Stimulated activated CD8-positive, alpha-beta memory T cell treated with anti-CD3 and anti-CD28 coated beads, Interleukin-2, amount 100 ng/mL, for 48 hours (primary cell): ENCODE results near the gene ZFP36L1.

Source experiments
- DNase-seq, 2 donors: peaks; one replicate each; pipeline ENCODE4 v3.0.0-alpha.2; 2020; ENCODE audit warnings: low read depth in 2 of 2

Gene ZFP36L1

DNA sequence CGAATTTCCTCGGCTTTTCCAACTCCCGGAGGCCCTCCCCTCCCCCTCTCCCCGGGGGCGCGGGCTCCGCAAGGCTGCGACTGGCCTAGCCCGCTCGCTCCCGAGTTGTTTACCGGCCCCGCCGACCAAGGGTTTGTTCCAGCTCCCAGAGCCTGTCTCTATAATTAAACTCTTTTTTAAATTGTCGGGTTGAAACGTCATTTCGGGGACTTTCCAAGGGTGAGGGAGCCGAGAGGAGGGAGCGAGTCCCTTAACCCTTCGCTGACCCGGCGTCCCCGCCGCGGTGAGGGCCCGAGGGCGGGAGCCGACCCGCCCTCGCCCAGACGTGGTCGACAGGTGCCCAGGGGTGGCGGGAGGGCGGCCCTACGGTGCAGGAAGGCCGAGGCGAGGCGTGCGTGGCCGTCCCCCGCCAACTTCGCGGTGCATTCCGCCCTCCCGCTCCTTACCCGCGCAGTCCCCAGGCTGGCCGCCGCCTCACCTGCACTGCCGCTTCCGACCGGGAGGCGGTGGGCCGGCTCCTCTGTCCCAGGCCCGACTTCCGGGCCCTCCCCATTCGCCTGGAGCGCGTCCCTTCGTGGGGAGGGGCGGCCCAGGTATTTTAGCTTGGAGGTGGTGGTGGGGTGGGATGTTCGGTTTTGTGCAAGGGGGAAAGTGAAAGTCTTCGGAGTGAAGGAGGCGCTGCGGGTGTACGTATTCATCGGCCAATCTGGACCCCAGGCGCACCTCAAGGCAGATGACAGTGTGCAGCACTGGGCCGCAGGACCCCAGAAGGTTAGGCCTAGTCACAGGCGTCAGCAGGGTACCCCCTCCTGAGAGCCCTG lies 2.9 kb upstream of the ZFP36L1 start:
- no peak for DNase-seq

GRCh38 chr14:68794851-68795596 lies 2.2 kb upstream of the ZFP36L1 start:
- no peak for DNase-seq

- peak in 1 of 2 donors; percentile 80 for DNase-seq
These were observed 1.4 kb upstream of the ZFP36L1 start for GRCh38 chr14:68794130-68794850.

GRCh38 chr14:68793734-68794129 lies 865 bp upstream of the ZFP36L1 start:
- no peak for DNase-seq

GRCh38 chr14:68792678-68792978 lies 239 bp downstream of the ZFP36L1 start:
- no peak for DNase-seq

- no peak for DNase-seq
These were observed 777 bp downstream of the ZFP36L1 start for GRCh38 chr14:68791902-68792677.

- DNase-seq, result no peak
These were observed 1.6 kb downstream of the ZFP36L1 start for GRCh38 chr14:68791078-68791901.

DNA sequence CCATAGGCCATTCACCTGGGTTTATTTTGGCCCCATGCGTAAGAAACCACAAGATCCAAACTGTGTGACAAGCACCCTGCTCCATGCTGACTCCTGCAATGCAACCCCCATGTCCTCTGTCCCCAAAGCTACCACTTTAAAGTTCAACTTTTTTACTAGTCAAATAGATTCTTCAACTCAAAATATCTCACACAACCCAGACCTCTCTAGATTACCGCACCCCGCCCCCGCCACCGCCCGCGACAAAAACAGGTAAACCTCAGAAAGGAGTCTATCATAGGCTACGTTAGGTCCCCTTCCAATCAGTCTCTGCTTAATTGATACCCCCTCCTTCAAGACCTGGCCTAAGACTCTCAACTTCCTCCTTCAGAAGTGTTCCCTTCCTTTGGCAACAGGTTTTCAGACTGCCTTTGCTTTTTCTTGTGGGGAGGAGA lies 2.2 kb downstream of the ZFP36L1 start:
- peak in 1 of 2 donors; percentile 73 for DNase-seq

DNA sequence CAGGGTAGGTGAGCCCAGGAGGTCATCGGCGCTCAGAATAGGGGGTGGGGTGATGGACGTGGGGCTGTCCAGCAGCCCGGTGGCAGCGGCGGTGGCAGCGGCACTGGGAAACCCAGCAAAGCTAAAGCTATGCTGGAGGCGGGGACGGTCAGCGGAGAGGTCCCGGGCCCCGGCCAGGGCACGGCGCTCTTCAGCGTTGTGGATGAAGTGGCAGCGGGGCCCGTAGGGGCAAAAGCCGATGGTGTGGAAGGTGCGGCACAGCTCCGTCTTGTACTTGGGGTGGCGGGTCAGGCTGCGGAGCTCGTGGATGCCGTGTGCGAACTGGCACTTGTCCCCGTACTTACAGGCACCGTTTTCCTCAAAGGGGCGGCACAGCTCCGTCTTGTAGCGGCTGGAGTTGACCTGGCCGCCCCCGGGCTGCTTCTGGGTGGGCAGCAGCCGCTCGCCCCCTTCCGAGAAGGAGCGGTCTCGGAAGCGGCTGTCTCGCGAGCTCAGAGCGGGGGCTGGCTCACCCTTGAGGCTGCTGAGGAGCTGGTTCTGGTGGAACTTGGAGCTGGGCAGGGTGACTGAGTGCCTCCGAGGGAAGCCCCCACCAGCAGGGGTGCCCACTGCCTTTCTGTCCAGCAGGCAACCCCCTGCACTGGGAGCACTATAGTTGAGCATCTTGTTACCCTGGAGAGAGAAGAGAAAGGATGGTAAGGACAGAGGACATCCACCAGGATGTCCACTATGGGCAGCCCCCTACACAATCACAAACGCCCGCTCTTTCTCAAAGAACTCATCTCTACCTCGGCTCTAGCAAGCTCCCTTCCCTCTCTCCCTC lies 2.8 kb downstream of the ZFP36L1 start:
- DNase-seq, result no peak

DNA sequence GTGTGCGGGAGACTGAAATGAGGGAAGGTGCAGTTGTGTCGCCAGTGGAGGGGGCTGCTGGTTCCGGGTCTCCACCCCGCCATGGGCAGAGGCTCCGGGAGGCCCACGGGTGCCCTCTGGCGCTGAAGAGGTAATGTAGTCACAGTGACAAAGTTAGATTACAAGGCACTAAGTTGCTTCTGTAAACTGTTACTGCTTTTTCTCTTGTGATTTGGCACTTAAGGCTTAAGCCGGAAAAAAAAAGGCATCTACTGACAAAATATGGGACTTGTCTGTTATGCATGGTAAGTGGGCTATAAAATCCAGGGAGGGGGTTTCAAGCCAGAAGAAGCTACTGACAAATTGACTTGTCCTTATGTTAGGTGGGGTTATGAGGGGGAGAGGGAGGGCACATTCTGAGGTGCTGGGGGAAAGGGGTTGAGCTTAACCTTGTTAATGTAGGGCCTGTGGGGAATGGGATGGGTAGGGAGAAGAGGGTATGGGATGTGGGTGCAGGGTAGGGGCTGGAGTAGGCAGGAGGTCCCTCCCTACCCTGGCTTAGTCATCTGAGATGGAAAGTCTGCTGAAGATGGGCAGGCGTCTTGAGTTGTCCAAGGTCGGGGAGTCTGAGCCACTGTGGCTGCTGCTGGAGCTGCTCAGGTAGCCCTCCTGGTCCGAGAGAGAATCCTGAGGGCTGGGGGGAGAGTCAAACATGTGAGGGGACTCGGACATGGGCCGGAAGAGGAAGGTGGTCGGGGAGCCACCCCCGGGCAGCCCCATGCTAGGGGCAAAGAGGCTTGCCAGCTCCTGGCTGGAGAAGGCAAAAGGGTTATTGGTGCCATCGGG lies 3.7 kb downstream of the ZFP36L1 start:
- DNase-seq, result peak; percentile 73 to 74

DNA sequence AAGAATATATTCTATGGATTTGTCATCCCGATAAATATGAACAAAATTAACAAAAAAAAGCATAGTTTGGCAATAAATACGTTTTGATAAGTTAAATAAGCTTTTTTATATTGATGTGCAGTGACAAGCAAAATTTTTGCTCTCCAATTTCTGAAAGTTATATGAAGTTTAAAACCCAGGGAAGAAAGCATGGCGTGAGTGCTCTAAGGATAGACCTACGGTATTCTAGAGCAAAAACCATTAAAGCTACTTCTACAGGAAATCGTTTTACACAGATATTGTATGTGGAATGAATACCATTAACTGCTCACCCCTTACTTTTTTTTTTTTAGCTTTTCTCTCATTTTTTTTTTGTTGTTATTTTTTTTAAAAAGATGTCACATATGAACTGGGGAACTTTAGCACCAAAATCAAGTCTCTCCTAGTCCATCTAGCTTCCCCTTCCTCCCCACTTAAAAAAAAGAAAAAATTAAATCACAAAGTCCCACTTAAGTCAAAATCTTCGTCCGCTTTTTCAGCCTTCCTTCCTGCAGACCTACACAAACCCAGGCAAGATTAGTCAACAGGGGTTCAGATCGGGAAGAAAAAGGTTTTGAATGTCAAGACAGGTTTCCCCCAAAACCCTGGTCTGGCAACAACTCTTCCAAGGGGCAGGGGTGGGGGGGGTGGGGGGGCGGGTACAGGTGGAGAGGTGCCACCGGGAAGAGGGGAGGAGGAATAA lies 4.4 kb downstream of the ZFP36L1 start:
- DNase-seq, result no peak

DNA sequence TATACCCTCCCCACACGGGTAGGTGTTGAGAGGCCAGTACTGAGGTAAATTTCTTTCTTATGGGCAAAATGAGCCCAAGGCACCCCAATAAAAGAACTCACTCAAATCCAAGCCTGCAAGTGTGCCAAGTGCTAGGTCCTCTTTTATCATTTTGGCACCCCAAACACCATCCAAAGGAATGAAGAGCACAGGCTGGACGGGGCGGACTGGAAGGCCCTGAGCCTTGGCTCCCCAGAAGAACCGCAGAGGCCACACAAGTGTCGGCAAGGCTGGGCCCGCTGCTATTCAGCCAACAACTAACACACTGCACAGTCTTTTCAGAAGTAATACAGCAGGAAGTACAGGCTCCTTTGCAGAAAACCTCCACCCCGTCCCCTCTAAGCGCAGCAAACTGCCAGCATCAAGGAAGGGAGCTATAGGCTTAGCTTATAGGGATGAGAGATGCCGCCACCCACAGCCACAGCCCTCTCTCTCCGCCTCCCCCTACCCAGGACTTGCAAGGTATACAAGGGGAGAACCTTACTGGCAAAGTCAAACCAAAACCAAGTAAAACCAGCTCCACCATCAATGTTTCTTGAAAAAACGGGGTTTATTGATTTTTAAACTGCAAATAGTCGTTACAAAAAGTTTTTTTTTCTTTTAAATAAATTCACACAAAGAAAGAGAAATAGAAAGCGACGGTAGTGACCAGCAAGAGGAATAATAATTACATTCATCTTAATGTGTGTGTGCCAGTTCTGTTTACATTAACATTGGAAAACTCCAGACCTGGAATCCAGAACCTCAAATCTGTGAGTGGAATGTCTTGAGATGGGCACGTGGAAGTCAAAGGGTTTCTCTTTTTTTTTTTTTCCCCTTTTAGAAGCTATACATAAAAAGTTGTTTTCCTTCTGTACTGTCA lies 5.5 kb downstream of the ZFP36L1 start:
- DNase-seq, result no peak

GRCh38 chr14:68786491-68787091 lies 6.3 kb downstream of the ZFP36L1 start:
- DNase-seq, result no peak

DNA sequence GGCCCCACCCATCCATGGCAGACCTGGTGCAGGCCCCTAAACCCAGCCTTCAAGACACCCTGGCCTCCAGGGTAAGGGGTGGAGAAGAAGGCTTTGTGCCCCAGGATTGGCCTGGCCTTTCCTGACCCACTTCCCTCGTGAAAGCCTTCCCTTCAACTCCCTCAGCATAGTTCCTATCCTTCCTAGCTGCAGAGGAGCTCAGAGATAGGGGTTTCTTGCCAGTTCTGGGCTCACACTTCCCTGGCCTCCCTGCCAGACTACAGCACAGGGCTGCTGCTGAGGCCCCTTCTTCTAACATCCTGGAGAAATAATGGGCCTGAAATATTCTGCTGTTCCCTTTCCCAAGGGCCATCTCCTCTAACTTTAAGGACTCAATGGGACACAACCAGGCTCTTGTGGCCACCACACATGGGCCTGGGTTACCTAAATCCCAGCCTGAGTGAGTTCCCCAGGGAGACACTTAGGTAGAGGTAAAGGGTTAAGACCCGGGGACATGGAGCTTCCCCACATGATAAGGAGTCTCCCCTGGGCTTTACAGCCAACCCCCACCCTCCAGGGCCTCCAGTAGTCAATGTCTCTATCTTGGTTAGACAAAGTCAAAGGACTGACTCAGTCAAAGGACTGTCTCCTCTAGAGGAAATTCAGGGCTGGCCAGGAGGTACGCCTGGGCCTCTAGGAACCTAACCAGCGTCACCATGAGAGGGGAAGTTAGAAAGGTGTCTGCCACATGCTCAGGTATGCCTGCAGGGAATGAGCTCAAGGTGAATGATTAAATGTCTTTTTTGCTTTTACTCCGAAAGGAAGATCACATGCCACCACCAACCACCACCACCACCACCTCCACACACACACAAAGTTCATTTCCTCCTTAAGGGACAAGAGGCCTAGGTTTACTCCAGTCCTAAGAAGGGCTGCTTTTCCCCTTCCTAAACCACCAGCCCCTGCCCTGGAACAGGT lies 7.1 kb downstream of the ZFP36L1 start:
- no peak for DNase-seq

GRCh38 chr14:68784978-68785533 lies 7.8 kb downstream of the ZFP36L1 start:
- no peak for DNase-seq
